HG03460 (cell line): ENCODE data around the gene C16orf74.
A peak's percentile ranks its signal among the peaks of the same experiment; 100 is the strongest.

Experiments used
- ATAC-seq: cut with Tn5 transposase; IDR thresholded peaks from one replicate; pipeline ENCODE4 v1.9.1; 2021; ENCODE audit not compliant: unreplicated experiment

C16orf74 gene

GRCh38 chr16:85751698-85752501 is 1.0 kb upstream of the C16orf74 start:
- ATAC-seq: no peak

GRCh38 chr16:85750146-85750826 is 610 bp downstream of the C16orf74 start:
- ATAC-seq: no peak

- ATAC-seq: no peak
Observed at GRCh38 chr16:85749771-85750145, 1.1 kb downstream of the C16orf74 start.

- ATAC-seq: no peak
Observed at GRCh38 chr16:85746460-85747215, 4.3 kb downstream of the C16orf74 start.

- no peak for ATAC-seq
Observed at GRCh38 chr16:85738923-85739715, 11.8 kb downstream of the C16orf74 start.

- ATAC-seq: no peak
Observed at GRCh38 chr16:85736921-85737320, 14.0 kb downstream of the C16orf74 start.

GRCh38 chr16:85735946-85736345 is 14.9 kb downstream of the C16orf74 start:
- no peak for ATAC-seq

GRCh38 chr16:85735225-85735635 is 15.7 kb downstream of the C16orf74 start:
- ATAC-seq: peak; percentile 71

- ATAC-seq: no peak
Observed at GRCh38 chr16:85734311-85735017, 16.4 kb downstream of the C16orf74 start.

- no peak for ATAC-seq
Observed at GRCh38 chr16:85733839-85734170, 17.1 kb downstream of the C16orf74 start.

- no peak for ATAC-seq
Observed at GRCh38 chr16:85733155-85733838, 17.6 kb downstream of the C16orf74 start.

- ATAC-seq: no peak
Observed at GRCh38 chr16:85731179-85731578, 19.7 kb downstream of the C16orf74 start.

GRCh38 chr16:85730186-85730465 is 20.8 kb downstream of the C16orf74 start:
- ATAC-seq: no peak

GRCh38 chr16:85729452-85730185 is 21.3 kb downstream of the C16orf74 start:
- no peak for ATAC-seq

- ATAC-seq: no peak
Observed at GRCh38 chr16:85728879-85729278, 22.0 kb downstream of the C16orf74 start.

- ATAC-seq: no peak
Observed at GRCh38 chr16:85724936-85725335, 26.0 kb downstream of the C16orf74 start.

- no peak for ATAC-seq
Observed at GRCh38 chr16:85724126-85724879, 26.6 kb downstream of the C16orf74 start.

- ATAC-seq: no peak
Observed at GRCh38 chr16:85722128-85722893, 28.6 kb downstream of the C16orf74 start.
